Activated CD8-positive, alpha-beta memory T cell treated with anti-CD3 and anti-CD28 coated beads, Interleukin-2, amount 50 U/mL, for 1 hour (primary cell): ENCODE results near the gene RETNLB.

Experiments used
- DNase-seq: peaks from one replicate; pipeline ENCODE4 v3.0.0-alpha.2; 2020; ENCODE audit errors: extremely low read depth

Gene RETNLB, protein sequence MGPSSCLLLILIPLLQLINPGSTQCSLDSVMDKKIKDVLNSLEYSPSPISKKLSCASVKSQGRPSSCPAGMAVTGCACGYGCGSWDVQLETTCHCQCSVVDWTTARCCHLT

DNA sequence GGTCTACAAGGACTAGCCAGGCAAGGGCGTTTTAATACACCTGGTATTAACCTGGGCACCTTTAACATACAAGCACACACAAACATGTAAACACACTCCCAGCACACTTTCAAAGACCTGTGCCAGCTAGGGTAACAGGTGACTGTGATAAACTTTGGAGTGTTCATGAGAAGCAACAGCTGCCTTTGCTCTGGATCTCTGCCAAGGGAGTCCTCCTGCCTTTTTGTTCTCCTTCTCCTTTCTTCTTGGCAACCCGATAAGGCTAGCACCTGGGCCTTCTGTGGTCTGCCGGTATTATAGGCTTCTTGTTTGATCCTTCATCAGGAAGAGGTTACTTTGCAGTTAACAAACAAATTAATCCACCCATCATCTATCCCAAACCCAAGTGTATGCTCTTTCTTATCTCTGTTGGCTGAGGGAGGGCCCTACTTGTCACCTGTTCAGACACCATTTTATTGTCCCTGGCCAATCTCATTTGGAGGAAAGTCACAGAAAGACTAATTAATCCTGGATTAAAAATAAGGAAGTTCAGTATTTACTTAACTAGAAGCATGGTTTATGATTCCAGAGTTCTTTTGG is at the start of gene RETNLB:
Gene RETNLB, minus strand, starts transcription at position 7 of the 579 bp plus-strand sequence. CDS start 225 bp downstream, outside the sequence.
- DNase-seq: no peak

DNA sequence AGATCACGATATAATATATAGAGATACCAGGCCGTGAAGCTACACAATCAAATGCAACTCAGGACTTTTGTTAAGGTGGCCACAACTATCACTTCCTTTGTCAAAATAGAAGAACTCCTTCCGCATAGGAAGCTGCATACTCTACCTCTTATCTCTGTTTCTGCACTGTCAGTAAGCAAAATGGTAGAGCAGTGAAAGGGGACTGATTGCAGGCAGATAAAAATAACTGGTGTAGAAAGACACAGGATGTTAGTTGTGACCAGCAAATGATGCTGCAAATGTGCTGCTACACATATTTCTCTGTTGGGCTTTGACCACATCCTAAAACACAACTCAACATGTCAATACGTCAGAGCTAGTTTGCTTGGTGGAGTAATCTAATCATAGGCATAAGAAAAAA is 49.1 kb upstream of the RETNLB start:
- no peak for DNase-seq

DNA sequence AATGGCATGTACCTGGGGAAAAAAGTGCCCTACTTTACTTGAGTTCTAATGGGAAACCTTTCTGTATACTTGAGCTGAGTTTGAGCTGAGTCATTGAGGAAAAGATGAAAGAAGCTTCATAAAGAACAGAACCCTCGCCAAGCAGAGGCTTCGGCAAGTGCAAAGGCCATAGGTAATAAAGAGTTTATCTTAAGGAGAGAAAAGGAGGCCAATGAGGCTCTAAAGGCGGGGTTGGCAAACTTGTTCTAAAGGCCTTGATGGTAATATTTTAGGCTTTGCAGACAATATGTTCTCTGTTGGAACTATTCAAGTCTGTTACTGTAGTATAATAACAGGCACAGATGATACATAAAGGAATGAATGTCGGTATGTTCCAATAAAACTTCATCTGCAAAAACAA is 47.8 kb upstream of the RETNLB start:
- DNase-seq: no peak

DNA sequence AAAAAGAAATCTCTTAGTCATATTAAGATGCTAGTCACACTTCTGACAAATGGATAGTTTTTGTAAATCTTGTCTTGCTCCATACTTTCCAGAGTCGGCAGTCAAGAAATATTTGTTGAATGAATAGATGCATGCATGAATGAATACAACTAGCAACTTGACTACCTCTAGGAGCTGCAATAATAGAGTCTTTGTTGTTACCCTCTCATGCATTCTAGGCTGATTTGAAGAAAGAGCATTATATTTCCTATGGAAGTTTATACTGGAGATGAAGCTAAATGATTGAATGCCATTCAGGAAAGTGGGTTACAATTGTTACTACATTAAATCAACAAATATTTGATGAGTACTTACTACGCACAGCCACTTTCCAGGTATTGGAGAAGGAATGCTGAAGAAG is 47.2 kb upstream of the RETNLB start:
- DNase-seq: no peak

DNA sequence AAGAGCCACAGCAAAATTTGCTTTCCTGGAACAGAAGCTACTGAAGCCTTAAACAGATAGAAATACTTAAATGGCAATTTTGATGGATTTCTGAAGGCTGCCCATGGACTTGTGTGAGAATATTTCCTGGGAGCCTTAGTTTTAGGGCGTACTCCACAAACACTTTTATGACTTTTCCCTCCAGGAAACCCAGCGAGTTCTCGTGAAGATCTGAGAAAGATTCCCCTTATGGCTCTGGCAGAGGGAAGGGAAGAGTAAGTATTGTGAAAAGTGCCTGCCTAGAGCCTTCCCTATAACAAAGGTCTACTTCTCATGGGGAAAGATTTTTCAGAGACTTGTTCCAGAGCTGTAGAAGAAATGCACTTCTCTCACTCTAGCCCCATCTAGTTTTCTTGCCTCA is 34.3 kb upstream of the RETNLB start:
- DNase-seq: no peak

DNA sequence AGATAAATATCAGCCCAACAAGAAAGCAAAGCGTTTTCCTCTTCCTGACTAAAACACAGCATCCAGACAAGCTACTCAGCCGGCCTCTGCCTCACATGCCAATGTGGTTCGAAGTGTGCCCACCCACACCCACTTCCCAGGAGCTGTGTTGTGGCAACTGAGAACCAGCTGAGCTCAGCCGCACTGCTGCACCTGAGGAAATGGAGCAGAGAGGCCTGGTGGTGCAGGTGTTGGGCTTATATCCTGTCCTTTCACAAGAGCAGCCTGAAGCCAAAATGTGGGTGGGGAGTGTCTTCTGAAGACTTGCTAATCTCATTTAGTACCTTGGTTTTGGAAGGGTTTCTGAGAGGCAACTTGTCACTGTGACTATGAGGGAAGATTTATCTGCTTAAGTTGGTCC is 23.0 kb upstream of the RETNLB start:
- DNase-seq: no peak

DNA sequence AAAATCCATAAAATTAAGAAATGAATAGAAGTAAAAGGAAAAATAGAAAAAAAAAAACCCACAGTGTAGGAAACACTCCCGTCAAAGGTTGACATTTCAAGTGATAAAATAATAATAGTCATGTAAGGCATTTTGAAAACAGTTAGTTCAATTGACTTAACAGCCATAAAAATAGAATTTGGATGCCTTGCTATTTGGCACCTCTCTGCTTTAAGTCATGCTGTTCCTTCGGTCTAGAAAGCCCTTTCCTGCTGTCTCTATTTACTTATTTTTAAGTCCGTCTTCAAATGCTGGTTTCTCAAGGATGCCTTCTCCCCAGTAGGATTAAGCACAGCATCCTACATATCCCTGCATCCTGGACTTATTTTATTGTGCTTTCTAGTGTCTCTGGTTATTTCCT is 22.3 kb upstream of the RETNLB start:
- DNase-seq: no peak

- no peak for DNase-seq
Observed at GRCh38 chr3:108775649-108776048, 18.4 kb upstream of the RETNLB start.

GRCh38 chr3:108767253-108767652 is 10.0 kb upstream of the RETNLB start:
- no peak for DNase-seq

DNA sequence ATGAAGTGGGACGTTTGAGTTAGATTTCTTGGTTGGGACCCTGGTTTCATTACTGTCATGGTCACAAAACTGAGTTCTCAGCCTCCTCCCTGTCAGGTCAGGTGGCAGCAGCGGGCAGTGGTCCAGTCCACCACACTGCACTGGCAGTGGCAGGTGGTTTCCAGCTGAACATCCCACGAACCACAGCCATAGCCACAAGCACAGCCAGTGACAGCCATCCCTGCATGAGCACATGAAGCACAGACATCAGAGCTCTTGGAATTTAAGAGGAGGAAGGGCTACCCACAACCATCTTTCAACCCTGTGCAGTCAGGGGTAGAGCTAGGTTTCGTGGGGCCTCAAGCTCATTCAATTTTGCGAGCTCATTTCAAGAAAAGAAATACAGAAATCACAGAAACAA is 1.5 kb downstream of the RETNLB start:
- no peak for DNase-seq

DNA sequence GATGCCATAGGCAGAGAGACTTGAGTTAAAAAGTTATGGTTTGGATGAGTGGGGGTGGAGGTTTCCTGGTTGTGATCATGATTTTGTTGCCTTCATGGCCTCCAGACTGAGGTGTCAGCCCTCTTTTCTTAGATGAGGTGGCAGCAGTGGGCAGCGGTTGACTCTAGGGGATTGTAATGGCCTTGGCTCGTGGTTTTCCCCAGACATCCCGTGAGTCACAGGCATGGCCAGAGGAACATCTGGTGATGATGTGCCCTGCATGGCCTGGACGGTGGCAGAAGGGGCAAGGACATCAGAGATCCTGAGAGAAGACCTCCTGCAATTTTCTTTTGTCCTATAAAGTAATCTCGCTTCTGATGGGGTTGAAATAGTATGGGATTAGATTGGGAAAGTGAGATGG is 12.4 kb downstream of the RETNLB start:
- DNase-seq: no peak

GRCh38 chr3:108742929-108743328 is 14.3 kb downstream of the RETNLB start:
- no peak for DNase-seq

DNA sequence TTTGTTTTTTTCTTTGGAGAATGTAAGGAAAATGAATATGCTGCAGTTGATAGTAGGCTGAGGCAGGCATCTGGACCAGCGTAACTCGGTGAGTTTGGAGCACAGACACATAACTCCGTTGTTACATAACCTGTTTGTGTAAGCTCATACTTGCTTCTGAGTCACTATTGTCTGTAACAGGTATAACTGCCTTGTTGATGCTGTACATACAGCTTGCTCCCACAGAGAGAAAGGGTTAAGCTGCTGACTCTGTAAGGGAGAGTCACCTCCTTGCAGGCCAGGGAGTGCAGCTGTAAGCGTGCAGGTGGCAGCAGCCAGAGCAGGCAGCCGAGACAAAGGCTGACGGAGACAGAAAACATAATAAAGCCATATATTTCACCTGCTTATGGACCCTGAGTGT is 20.4 kb downstream of the RETNLB start:
- no peak for DNase-seq

DNA sequence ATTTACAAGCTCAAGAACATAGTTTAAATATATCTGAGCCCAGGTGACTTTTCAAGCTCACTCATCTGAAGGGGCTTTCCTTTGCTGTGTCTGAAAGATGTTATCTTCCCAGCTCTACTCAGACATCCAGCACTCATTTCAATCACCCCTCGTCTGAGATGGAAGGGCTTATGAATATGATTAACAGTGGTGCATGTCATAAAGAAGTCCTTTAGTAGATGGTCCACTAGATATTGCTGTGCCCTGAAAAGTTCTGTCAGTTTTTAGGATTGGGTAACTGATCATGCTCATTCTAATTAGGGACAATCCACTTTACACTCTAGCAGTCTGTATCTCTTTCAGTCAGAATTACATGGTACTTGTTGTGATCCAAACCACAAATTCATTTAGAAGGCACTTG is 28.3 kb downstream of the RETNLB start:
- no peak for DNase-seq

DNA sequence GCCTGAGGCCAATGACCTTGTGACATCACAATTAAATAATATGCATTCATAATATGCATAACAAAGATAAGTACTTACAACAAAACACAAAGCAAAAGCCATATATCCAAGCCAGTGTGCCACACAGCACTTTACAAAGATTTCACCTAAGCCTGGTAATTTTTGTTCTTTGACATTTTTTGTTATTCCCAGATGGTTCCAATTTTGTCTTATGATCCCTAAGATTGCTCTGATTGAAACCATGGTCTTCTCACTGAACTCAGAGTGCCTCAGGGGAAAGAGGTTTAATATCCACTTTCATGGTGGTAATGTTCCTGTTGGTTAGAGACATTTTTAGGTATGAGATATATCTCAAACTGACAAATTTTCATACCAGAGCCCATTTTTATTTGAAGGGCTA is 29.1 kb downstream of the RETNLB start:
- no peak for DNase-seq

DNA sequence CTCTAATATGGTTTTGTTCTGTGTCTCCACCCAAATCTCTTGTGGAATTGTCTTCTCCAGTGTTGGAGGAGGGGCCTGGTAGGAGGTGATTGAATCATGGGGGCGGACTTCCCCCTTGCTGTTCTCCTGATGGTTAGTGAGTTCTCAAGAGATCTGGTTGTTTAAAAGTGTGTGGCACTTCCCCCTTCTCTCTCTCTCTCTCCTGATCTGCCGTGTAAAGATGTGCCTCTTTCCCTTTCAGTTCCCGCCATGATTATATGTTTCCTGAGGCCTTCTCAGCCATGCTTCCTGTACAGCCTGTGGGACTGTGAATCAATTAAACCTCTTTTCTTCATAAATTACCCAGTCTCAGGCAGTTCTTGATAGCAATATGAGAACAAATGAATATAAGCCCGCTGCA is 33.1 kb downstream of the RETNLB start:
- no peak for DNase-seq

DNA sequence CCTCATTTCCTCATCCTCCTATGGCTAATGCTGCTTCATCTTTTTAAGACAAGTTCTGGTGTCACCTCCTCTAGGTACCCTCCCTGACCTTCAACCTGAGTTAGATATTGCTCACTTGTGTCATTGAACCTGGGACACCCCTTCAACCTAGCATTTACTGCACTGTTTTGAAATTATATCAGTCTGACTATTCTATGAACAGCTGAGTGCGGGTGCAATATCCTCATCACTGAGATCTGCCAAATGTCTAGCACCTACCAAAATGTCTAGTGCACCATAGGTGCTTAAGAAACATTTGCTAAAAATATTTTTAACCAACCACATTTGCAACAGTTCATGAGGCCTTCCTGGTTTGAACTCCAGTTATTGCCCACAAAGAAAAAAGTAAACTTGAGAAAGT is 34.5 kb downstream of the RETNLB start:
- DNase-seq: no peak

- no peak for DNase-seq
Observed at GRCh38 chr3:108719178-108719806, 37.9 kb downstream of the RETNLB start.

DNA sequence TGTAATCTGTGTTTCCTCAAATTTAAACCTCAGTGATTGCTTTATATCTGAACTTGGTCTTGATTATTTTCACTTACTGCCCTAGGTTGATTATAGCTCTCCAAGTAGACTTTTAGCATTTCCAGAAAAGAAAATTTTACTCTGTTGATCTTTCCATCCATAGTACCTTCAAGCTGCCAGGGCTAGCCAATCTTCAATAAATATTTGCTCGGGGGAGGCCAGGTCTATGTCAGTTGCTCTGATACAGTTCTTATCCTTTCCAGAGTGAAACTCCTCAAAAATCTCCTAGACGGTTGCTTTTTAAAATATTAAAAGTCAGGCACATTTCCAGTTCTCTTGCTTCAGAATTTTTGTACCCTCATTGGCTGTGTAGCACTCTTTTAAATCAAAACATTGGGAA is 38.8 kb downstream of the RETNLB start:
- no peak for DNase-seq

DNA sequence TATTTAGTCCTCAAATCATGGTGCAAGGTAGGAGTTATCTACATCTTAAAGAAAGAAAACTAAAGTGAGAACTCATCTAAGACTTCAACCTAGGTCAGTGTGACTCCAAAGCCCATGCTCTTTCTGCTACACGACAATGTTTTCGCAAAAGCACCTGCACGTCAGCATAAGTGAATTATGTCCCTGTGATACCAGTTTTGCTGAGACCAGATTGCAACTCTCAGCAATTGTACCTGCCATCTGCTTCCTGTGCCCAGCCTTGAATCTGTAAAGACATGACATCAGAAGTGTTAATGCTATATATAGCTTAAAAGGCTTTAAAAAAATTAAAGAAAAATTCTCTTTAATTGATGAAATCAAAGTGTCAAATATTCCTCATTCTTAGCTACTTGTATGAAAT is 43.4 kb downstream of the RETNLB start:
- no peak for DNase-seq

DNA sequence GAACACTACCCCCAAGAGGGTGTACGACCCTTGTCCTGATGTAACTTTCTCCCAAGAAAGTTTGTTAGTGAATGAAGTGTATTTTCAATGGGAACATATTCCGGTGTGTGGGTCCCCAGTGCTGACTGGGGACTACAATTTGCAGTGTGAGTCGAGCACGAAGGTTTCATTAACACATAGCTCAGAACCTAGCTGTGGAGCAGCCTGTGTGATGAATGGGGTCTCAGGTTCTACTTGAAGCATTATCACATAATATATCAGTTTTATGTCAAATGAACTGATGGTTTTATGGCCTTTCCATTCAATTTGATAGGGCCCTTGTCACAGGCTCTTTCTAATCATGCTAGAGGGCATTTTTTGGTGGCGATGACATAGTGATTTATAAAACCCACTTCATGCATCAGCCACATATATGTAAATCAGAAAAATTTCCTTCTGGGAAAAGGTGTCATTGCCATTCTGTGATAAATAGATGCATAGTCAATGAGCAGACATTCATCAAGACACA is 44.1 kb downstream of the RETNLB start:
- no peak for DNase-seq
